Astrocyte of the cerebellum (primary cell): ENCODE data around the gene LRRC58.

Experiments
- DNase-seq: peaks from one replicate; pipeline ENCODE4 v3.0.0-alpha.2; 2011; ENCODE audit warnings: low read depth
- H3K4me3 ChIP-seq: 2 replicates; pipeline ENCODE4 v1.5.1; 2011; ENCODE audit warnings: mild to moderate bottlenecking, low read depth, low read length, moderate library complexity
- CTCF ChIP-seq: IDR thresholded peaks from 2 replicates; pipeline ENCODE4 v1.5.1; 2012; ENCODE audit warnings: low read length, low read depth, moderate library complexity, mild to moderate bottlenecking; ENCODE audit errors: missing control alignments
- in situ Hi-C: cut with HindIII; loops from 2 replicates; pipeline ENCODE4 v1.10.0; 2017; ENCODE audit warnings: low sequenced_read_pairs

LRRC58 gene

DNA sequence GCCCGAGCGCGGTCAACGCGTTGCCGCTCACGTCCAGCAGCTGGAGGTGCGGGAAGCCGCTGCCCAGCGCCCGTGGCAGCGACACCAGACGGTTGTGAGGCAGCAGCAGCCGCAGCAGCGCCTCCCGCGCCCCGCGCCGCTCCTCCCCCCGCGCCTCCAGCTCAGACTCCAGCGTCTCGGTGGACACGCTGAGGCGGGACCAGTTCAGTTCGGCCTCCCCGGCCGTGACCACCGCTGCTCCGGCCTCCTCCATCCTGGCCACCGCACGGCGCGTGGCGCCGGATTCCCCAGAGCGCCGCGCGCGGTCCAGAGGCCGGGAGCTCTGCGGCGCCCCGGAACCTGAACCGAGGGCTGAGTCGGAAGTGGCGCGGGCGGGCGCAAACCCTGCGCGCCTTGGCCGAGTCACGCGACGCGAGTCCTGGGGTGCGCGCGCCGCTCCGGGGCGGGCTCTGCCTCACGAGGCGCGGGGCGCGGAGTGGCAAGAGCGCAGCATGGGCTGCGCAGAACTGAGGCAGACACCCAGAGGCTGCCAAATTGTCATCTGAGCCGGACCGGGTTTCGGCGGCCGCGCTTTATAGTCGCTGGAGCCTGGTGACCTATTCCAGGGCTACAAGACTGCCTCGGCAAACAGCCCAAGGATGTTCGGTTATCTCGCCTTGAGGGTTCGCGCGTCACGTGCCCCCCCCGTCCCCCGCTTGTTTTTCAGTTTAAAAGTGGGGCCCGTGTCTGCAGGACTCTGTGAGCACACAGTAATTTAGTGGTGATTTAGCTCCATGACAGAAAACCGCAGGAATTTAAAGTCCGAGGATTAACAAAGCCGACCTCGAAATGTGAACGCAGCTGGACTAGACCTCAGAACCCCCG is at the start of gene LRRC58:
LRRC58 (minus strand) TSS at position 364 of the 864 bp plus-strand sequence; CDS start at position 253, 111 bp downstream.
- in situ Hi-C loops, result no loop called here
- H3K4me3 ChIP-seq, result peak within 1 kb of the TSS; percentile 80
- peak; percentile 79 for DNase-seq
- peak; percentile 21 for TF ChIP-seq CTCF

- no peak for DNase-seq
- no peak overlapping the region for H3K4me3 ChIP-seq
- in situ Hi-C loops, result no loop called here
- TF ChIP-seq CTCF, result no peak
These were observed 47.3 kb upstream of the LRRC58 start for GRCh38 chr3:120396469-120396868.

- DNase-seq, result no peak
- H3K4me3 ChIP-seq, result no peak overlapping the region
- in situ Hi-C loops, result no loop called here
- no peak for TF ChIP-seq CTCF
These were observed 45.2 kb upstream of the LRRC58 start for GRCh38 chr3:120394347-120394746.

DNA sequence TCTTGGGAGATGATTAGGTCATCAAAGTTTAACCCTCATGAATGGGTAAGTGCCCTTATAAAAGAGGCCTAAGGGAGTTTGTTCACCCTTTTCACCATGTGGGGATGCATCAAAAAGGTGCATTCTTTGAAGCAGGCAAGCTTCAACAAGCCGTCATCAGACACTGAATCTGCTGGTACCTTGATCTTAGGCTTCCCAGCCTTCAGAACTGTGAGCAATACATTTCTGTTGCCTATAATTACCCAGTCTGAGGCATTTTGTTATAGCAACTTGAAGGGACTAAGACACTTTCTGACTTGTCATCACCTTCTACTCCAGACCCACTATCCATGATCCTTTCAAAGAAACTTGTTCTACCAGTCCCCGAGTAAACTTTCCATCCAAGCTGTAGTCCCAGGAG is 44.6 kb upstream of the LRRC58 start:
- in situ Hi-C loops, result no loop called here

GRCh38 chr3:120393243-120393642 is 44.1 kb upstream of the LRRC58 start:
- no peak overlapping the region for H3K4me3 ChIP-seq
- TF ChIP-seq CTCF, result no peak
- DNase-seq, result no peak
- in situ Hi-C loops, result no loop called here

More for the DNA sequence above, 44.6 kb upstream of the LRRC58 start:
- no peak for DNase-seq
- no peak overlapping the region for H3K4me3 ChIP-seq
- TF ChIP-seq CTCF, result no peak

DNA sequence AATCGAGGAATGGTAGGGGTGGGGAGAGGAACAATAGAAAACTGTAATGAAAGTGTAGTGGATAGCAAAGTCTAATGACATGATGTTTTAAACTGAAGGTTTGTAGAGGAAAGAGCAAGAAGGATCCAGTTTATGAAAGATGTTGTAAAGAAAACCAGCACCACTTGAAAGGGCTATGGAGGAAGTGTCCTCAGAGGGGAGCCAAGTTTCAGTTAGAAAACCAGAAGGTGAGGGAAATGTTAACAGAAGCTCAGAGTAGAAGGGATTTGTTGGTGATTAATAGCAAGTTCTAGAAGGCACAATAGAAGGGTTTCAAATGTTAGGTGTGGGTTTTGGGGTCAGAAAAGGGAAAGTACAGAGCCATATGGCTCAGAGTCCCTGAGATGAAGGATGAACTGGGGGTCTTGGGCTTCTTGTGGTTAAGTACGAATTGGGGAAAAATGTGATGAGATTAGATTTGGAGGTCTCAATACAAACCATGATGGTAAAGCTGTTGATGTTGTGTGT is 33.8 kb upstream of the LRRC58 start:
- no peak overlapping the region for H3K4me3 ChIP-seq
- no peak for TF ChIP-seq CTCF
- no peak for DNase-seq
- in situ Hi-C loops, result no loop called here
